ENCODE data around the gene MLLT1.

DNA sequence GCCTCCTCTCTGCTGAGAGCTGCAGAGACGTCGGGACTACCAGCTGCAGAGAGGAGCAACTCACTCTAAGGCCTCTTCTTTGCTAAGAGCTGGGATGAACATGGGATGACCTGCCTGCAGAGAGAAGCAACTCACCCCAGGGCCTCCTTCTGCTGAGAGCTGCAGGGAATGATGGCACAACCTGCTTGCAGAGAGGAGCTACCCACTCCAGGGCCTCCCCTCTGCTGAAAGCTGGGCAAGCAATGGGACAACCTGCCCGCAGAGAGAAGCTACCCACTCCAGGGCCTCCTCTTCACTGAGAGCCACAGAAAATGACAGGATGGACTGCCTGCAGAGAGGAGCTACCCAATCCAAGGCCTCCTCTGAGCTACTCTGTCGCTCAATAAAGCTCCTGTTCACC lies 6.9 kb upstream of the MLLT1 start:
- TF ChIP-seq POLR2A (IDR thresholded peaks at IDR 0.05): no peak
- TF ChIP-seq, protein P1, sequence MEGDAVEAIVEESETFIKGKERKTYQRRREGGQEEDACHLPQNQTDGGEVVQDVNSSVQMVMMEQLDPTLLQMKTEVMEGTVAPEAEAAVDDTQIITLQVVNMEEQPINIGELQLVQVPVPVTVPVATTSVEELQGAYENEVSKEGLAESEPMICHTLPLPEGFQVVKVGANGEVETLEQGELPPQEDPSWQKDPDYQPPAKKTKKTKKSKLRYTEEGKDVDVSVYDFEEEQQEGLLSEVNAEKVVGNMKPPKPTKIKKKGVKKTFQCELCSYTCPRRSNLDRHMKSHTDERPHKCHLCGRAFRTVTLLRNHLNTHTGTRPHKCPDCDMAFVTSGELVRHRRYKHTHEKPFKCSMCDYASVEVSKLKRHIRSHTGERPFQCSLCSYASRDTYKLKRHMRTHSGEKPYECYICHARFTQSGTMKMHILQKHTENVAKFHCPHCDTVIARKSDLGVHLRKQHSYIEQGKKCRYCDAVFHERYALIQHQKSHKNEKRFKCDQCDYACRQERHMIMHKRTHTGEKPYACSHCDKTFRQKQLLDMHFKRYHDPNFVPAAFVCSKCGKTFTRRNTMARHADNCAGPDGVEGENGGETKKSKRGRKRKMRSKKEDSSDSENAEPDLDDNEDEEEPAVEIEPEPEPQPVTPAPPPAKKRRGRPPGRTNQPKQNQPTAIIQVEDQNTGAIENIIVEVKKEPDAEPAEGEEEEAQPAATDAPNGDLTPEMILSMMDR (IDR thresholded peaks at IDR 0.05 in 8 of 11, conservative IDR thresholded peaks at IDR 0.05 in 3 of 11): no peak
